Effector CD4-positive, alpha-beta T cell (primary cell): ENCODE measurements around the gene SUPT6H.
"Not testable (repeated sequence)": the region's sequence is repeated elsewhere in the genome, so short reads cannot be mapped to it uniquely, and the experiment has no call there.

Experiments used
- DNase-seq: peaks from one replicate; pipeline ENCODE4 v3.0.0-alpha.2; 2020

SUPT6H gene

DNA sequence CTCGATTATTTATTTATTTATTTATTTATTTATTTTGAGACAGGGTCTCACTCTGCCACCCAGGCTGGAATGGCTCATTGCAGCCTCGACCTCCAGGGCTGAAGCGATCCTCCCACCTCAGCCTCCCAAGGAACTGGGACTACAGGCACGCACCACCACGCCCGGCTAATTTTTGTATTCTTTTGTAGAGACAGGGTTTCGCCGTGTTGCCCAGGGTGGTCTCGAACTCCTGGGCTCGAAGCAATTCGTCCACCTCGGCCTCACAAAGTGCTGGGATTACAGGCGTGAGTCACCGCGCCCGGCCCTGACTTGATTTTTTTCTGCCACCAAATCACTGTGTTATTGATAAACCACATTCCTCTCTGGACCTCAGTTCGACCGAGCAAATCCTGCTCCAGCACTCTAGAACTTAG is 57.0 kb downstream of the SUPT6H start:
- no peak for DNase-seq

DNA sequence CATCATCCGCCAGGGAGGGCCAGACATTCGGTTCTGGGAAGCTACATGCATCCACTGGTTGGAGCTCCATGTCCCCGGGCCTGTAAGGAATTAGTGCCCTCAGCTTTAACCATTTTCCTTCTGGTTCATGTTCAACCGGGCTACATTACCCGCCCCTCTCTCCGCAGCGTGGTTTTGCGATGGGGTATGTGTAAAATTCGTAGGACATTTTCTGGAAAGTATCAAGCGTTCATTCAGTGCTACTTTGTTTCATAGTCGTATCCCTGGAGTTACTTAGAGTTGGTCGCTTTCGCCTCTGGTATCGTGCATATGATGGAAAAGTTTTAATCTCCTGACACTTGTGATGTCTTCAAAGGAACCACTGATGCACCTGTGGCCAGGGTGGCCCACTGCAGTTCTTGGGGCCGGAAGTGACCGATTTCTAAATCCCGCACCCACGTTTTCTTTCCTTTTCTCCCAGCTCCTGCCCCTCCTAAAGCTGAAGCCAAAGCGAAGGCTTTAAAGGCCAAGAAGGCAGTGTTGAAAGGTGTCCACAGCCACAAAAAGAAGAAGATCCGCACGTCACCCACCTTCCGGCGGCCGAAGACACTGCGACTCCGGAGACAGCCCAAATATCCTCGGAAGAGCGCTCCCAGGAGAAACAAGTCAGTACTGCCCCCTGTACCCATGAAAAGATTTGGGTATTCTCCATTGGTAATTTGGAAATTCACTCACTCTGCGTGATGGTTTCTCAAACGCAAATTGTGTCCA is 58.4 kb downstream of the SUPT6H start:
- DNase-seq: no peak

DNA sequence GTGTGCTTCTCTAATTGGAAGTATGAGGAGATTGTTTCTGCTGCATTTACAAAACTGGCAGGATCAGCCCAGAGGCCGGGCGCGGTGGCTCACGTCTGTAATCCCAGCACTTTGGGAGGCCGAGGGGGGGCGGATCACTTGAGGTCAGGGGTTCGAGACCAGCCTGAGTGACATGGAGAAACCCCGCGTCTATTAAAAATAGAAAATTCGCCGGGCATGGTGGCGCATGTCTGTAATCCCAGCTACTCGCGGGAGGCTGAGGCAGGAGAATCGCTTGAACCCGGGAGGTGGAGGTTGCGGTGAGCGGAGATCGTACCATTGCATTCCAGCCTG is 59.0 kb downstream of the SUPT6H start:
- not testable (repeated sequence) for DNase-seq

DNA sequence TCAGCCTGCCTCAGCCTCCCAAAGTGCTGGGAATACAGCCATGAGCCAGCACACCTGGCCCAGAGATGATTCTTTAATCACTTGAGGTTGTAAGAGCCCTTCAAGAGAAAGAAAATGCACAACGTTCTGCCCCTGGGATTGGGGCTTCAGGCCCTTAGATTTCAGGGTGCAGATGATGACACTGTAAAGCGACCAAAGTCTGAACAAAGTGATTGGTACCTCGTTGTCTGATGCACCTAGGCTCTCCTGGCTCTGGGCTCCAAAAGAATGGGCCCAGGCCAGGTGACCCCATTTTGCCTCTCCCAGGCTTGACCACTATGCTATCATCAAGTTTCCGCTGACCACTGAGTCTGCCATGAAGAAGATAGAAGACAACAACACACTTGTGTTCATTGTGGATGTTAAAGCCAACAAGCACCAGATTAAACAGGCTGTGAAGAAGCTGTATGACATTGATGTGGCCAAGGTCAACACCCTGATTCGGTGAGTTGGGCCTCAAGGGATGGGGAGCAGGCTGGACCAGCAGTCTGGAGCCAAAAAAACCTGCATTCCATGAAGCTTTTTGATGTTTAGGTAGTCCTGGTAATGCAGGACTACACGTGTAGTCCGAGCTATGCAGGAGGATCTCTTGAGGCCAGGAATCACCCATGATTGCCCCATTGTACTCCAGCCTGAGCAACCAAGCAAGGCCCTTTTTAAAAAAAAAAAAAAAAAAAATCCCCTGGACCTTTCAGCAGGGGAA is 60.6 kb downstream of the SUPT6H start:
- no peak for DNase-seq

DNA sequence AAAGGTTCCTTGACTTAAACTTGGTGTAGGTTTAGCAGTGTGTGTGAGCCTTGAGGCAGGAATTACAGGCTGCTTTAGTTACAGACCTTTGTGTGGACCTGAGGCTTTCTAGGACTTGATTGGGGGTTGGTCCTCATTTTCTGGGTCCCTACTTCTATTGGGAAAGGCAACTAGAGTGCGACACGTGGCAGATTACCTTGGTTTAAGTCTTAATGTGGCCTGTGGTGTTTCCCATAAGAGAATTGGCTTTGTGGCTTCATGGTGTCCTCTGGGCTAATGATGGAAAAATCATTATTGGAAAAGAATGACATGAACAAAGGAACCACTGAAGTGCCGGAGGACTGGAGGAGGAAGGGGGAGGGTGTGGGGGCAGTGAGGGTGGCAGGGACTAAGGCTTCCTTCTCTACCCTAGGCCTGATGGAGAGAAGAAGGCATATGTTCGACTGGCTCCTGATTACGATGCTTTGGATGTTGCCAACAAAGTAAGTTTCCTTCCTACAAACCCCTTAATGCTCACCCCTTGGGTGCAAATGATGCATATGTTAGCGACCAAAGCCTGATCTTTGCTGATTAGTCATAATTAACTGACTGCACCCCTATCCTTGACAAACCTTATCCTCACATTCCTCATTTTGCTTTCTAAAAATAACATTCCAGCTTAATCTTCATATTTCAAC is 61.3 kb downstream of the SUPT6H start:
- no peak for DNase-seq

DNA sequence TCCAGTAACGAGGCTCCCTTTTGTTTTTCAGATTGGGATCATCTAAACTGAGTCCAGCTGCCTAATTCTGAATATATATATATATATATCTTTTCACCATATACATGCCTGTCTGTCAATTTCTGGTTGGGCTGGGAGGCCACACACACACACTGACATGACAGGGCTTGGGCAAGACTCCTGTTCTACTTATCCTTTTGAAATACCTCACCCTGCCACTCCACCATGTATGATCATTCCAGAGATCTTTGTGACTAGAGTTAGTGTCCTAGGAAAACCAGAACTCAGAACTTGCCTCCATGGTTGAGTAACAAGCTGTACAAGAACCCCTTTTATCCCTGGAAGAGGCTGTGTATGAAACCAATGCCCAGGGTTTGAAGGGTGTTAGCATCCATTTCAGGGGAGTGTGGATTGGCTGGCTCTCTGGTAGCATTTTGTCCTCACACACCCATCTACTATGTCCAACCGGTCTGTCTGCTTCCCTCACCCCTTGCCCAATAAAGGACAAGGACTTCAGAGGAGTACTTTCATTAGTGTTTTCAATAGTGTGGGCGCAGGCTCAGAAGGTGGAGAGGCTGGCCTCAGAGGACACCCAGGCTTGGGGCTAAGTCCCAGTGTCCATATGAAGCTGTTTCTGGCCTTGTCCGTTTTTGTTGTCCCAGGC is 62.0 kb downstream of the SUPT6H start:
- not testable (repeated sequence) for DNase-seq

DNA sequence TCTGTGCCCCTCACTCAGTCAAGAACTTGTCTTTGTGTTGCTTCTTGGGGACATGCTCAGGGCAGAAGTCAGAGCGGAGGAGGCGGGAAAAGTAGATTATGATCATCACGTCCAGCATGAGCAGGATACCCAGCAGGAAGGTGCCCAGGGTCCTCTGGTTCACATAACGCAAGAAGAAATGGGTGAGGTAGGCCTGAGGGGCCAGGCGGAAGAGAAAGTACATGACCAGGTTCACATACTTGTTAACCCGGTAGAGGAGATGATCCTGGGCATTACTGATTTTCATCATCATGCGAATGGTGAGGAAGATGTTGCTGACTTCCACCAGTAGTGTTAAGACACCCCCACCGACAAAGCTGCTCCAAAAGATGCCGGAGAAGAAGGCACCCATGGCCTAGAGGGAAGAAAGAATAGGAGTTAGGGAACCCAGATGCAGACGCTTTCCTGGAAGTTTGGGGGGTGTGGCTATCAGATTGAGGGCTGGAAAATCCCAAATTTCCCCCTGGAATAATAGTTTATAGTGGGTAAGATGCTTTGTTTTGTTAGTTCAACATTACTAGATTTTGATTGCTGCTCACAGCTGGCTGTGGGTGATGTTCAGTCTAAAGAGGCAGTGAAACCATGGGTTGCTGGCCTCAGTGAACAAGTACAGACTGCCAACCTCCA is 62.6 kb downstream of the SUPT6H start:
- DNase-seq: no peak

DNA sequence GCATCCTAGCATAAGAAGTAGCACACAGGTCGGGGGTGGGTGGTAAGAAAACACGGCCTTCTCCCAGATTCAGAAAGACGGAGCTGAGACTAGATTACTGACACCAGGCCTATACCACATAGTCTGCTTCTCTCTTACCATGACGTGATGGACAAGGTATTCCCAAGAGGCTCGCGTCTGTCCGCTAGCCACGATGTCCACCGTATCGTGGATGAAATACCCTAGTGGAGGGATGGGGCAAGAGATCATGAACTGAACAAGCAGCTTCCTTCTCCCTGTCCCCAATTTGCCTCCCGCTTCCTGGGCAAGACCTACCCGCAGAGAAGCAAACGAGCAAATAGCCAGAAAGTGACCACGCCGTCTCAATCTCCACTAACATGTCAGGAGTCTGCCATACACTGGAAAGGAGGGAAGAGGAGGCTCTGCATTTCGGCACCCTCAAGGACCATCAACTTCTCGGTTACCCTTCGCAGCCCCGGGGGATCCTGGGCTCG is 63.2 kb downstream of the SUPT6H start:
- DNase-seq: no peak

DNA sequence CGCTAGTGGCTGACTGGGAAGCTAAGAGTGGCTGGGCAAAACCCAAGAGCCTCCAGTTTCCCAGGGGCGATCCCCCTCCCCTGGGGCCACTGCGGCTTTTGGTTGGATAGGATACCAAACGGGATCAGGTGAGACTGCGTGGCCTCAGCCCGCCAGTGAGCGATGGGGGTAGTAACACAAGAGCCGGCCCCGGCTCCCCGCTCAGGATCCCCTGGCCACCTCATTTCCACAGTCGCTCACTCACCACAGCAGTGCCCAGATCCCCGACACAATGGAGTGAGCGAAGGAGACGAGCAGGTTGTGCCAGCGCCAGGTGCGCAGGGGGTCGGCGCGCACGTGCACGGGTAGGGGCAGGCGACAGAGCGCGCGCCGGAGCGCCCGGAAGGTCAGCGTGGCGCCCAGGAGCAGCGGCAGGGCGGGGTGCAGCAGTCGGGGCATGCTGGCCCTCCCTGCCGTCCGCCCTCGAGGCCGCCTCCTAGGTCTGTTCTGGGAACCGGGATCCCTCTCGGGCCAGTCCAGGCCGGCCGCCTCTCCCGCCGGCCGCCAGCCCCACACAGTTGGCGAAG is 63.7 kb downstream of the SUPT6H start:
- no peak for DNase-seq

DNA sequence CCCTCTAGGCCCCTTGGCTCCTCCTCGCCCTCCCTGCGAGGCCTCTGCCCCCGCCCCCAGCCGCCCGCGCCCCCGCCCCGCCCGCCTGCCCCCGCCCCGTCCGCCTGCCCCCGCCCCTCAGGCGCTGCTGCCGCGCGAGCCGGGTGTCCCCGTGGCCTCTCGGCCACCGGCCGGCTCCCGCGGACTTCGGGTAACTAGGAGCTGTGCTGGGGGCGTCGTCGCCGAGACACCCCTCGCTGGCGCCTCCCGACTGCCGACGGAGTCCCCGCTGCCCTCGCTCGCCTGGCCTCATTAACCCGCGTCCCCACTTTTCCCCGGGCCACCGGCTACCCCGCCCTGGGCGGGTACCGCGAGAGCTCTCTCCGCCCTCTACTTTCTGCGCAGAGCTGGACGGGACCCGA is 64.2 kb downstream of the SUPT6H start, which contains the start of gene TLCD1:
Gene TLCD1 (minus strand): TSS at position 8 of the 401 bp plus-strand sequence. CDS start 136 bp downstream, outside the sequence.
- peak; percentile 58 for DNase-seq

DNA sequence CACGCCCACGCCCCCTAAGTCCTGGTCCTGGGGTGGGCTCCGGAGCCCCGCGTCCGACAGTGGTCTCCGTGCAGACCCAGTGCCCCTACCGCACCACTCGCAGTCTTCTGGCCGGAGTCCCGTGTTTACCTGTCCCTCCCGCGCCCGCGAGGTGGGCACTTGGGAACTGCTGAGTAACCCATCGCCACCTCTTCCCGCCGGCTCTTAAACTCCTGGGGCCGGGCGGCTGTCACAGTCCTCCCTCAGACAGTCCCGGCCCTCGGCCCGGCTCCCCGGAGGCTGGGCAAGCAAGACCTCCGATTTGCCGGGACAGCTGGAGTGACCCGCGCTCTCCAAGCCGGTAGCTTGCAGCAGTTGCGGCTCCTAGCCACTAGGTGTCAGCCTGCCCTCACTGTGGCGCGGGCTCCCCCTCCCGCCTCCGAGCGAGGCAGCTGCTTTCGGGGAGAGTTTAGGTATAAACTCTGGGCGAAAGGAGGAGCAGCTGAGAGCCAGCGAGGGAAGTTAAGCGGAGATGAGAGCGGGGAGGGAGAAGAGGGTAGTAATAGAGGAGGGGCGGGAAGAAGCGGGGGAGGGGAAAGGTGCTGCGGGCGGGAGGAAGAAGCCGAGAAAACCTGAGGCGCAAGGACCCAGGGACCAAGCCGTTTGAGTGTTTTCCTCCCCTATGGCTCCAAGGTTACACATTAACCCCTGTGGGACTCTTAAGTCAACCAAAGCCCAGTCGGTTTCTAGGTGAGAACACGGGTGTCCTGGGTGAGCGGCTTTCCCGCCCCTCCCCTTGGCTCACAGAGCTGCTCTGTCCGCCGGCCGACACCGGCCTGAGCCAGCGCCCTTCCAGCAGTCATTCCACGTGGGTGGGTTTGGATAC is 64.9 kb downstream of the SUPT6H start:
- peak; percentile 89 for DNase-seq

DNA sequence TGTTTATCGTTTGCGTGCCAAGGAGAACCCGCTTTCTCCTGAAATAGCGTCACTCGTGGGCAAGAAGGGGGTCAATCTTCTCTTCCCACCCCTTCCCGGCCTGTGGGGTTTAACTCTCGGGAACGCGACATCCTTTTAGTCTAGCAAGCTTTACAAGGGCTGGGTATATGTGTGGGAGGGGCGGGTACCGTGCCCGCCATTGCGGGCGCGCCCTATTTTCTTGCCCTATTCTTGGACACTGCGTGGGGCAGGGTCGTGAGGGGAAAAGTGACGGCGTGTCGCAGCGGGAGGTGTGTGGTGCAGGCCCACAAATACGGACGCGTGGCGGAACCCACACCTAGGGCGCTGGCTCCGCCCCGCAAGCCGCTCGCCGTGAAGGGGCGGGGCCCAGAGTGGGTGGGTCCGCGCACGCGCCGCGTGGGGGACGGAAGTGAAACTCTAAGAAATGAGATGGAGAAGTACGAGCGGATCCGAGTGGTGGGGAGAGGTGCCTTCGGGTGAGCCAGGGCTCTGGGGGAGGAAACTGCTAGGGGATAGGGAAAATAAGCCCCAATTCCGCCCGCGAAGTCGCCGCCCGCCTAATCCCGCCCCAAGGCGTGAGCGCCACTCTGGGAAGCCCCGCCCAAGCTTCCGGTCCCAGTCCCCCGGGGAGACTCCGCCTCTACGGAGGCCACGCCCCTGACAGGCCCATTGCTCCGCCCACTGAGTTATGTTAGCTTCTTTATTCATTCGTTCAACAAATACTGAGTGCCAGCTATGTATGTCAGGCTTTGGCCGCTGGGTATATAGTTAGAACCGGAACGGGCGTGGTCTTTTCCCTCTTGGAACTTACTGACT is 66.6 kb downstream of the SUPT6H start, which contains the start of gene NEK8:
Gene NEK8 (plus strand): TSS at position 425 of the 837 bp plus-strand sequence. CDS start 26 bp downstream, at position 451.
- DNase-seq: peak; percentile 96

DNA sequence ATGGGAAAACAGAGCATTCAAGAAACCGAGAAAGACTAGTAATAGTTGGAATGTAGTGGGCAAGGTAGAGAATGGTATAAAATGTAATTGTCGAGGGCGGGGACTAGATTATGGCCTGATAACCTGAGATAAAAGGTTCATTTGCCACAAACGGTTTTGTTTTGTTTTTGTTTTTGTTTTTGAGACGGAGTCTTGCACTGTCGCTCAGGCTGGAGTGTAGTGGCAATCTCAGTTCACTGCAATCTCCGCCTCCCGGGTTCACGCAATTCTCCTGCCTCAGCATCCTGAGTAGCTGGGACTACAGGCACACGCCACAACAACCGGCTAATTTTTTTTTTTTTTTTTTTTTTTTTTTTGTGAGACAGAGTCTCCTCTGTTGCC is 67.9 kb downstream of the SUPT6H start:
- no peak for DNase-seq

DNA sequence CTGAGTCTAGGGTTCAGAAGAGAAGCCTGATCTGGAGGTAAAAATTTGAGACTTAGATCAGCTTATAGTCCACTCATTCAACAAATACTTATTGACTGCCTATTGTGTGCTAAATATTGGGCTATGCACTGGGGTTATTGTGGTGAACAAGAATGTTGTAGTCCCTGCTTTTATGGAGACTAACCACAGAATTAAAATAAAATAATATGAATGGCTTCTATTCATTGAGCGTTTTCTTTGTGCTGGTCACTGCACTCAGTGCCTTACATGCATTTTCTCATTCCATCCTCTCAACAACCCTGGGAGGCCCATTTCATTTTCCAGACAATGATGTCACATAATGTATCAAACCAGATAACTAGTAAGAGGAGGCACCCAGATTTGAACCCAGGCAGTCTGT is 71.3 kb downstream of the SUPT6H start:
- DNase-seq: no peak

DNA sequence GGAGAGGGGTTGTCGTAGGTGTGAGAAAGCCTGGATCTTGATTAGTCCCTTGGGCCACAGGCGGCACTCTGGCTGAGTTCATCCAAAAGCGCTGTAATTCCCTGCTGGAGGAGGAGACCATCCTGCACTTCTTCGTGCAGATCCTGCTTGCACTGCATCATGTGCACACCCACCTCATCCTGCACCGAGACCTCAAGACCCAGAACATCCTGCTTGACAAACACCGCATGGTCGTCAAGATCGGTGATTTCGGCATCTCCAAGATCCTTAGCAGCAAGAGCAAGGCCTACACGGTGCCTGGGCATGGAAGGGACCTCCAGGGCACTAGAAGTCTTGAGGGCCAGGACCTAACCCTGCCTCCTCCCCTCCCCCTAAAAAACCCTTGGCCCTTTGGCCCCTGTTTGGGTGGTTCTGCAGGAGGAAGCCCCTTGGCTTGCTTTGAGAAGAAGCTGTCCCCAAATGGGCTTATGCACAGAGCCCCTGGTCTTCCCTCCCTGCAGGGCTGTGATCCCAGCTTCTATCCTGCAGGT is 72.8 kb downstream of the SUPT6H start:
- no peak for DNase-seq

DNA sequence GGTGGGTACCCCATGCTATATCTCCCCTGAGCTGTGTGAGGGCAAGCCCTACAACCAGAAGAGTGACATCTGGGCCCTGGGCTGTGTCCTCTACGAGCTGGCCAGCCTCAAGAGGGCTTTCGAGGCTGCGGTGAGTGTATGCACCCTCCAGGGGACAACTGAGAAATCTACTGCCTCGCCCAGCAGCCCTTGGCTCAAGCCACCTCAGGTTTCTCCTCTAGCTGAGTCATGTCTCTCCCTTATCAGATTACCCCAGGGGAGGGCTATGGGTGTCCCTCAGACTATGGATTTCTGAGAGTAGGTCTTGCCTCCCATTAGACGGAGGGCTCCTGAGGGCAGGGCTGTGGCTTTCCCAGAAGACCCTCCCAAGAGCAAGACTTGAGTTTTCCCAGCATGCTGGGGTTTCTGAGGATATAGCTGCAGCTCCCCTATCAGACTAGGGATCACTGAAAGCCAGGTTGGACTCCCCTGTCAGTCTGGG is 73.3 kb downstream of the SUPT6H start:
- no peak for DNase-seq

DNA sequence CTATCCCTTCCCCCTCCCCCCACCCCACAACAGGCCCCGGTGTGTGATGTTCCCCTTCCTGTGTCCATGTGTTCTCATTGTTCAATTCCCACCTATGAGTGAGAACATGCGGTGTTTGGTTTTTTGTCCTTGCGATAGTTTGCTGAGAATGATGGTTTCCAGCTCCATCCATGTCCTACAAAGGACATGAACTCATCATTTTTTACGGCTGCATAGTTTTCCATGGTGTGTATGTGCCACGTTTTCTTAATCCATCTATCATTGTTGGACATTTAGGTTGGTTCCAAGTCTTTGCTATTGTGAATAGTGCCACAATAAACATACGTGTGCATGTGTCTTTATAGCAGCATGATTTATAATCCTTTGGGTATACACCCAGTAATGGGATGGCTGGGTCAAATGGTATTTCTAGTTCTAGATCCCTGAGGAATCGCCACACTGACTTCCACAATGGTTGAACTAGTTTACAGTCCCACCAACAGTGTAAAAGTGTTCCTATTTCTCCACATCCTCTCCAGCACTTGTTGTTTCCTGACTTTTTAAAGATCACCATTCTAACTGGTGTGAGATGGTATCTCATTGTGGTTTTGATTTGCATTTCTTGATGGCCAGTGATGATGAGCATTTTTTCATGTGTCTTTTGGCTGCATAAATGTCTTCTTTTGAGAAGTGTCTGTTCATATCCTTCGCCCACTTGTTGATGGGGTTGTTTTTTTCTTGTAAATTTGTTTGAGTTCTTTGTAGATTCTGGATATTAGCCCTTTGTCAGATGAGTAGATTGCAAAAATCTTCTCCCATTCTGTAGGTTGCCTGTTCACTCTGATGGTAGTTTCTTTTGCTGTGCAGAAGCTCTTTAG is 74.1 kb downstream of the SUPT6H start:
- not testable (repeated sequence) for DNase-seq

DNA sequence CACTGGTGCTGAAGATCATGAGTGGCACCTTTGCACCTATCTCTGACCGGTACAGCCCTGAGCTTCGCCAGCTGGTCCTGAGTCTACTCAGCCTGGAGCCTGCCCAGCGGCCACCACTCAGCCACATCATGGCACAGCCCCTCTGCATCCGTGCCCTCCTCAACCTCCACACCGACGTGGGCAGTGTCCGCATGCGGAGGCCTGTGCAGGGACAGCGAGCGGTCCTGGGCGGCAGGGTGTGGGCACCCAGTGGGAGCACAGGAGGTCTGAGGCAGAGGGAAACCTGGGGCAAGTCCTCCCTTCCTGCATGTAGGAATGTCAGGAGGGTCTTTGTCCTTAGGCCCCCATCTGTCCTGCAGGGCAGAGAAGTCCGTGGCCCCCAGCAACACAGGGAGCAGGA is 75.3 kb downstream of the SUPT6H start:
- DNase-seq: no peak
